Neural progenitor cell (in vitro differentiated cells): ENCODE data around the gene ABCA3. TPM values are rescaled to one million over a fixed set of nuclear protein-coding genes. Genes with fewer than 3 reads are reported as not detected.

ENCODE experiments used
- DNase-seq: peaks from one replicate; pipeline ENCODE4 v3.0.0-alpha.2; 2016; ENCODE audit warnings: low spot score
- H2AFZ ChIP-seq: fragments of 200-600 bp; sonication (generic); replicated peaks from 2 replicates; pipeline ENCODE4 v1.6.1; 2016; ENCODE audit warnings: antibody characterized with exemption
- H3F3A ChIP-seq: fragments of 200-600 bp; sonication (generic); 2 replicates; pipeline ENCODE4 v1.6.1; 2016; ENCODE audit warnings: antibody characterized with exemption, low read depth
- H3K27ac ChIP-seq: fragments of 200-600 bp; sonication (generic); 2 replicates; pipeline ENCODE4 v1.5.1; 2016; ENCODE audit warnings: mild to moderate bottlenecking
- H3K27me3 ChIP-seq: fragments of 200-600 bp; sonication (generic); 2 replicates; pipeline ENCODE4 v1.6.1; 2016; ENCODE audit warnings: mild to moderate bottlenecking, moderate library complexity
- H3K36me3 ChIP-seq: fragments of 200-600 bp; sonication (generic); 2 replicates; pipeline ENCODE4 v1.5.1; 2016
- H3K4me1 ChIP-seq: fragments of 200-600 bp; sonication (generic); 2 replicates; pipeline ENCODE4 v1.6.1; 2016; ENCODE audit warnings: mixed run types
- H3K4me2 ChIP-seq: fragments of 200-600 bp; sonication (generic); 2 replicates; pipeline ENCODE4 v1.6.1; 2016
- H3K4me3 ChIP-seq: fragments of 200-600 bp; sonication (generic); 2 replicates; pipeline ENCODE4 v1.5.1; 2016
- H3K79me2 ChIP-seq: fragments of 200-600 bp; sonication (generic); 2 replicates; pipeline ENCODE4 v1.6.1; 2016; ENCODE audit warnings: low read depth
- H3K9ac ChIP-seq: fragments of 200-600 bp; sonication (generic); 2 replicates; pipeline ENCODE4 v1.6.1; 2016
- H3K9me3 ChIP-seq: fragments of 200-600 bp; sonication (generic); 2 replicates; pipeline ENCODE4 v1.5.1; 2016; ENCODE audit warnings: low read depth
- H4K20me1 ChIP-seq: fragments of 200-600 bp; sonication (generic); 2 replicates; pipeline ENCODE4 v1.6.1; 2016; ENCODE audit warnings: low read depth
- H3K27ac Mint-ChIP-seq: 3 replicates; pipeline ENCODE4 v1.8.0; 2021; ENCODE audit warnings: mixed read lengths
- H3K27me3 Mint-ChIP-seq: 2 replicates; pipeline ENCODE4 v1.8.0; 2022; ENCODE audit warnings: low read depth, mild to moderate bottlenecking, inconsistent platforms, moderate library complexity, mixed read lengths; ENCODE audit not compliant: insufficient read depth
- H3K36me3 Mint-ChIP-seq: 3 replicates; pipeline ENCODE4 v1.8.0; 2021; ENCODE audit warnings: mixed read lengths
- H3K4me1 Mint-ChIP-seq: 3 replicates; pipeline ENCODE4 v1.8.0; 2021; ENCODE audit warnings: mixed read lengths
- H3K4me3 Mint-ChIP-seq: 3 replicates; pipeline ENCODE4 v1.8.0; 2021; ENCODE audit warnings: mild to moderate bottlenecking, moderate library complexity, mixed read lengths
- H3K9me3 Mint-ChIP-seq: 3 replicates; pipeline ENCODE4 v1.8.0; 2020; ENCODE audit warnings: mixed read lengths
- CTCF ChIP-seq: fragments of 200-600 bp; sonication (generic); IDR thresholded peaks from 2 replicates; pipeline ENCODE4 v1.5.1; 2017; ENCODE audit warnings: antibody characterized with exemption, mild to moderate bottlenecking
- EZH2 ChIP-seq: fragments of 200-600 bp; sonication (generic); IDR thresholded peaks from 2 replicates; pipeline ENCODE4 v1.6.1; 2017; ENCODE audit warnings: antibody characterized with exemption, mild to moderate bottlenecking, moderate library complexity
- EZH2phosphoT487 ChIP-seq: fragments of 200-600 bp; sonication (generic); IDR thresholded peaks from 2 replicates; pipeline ENCODE4 v1.6.1; 2017; ENCODE audit warnings: antibody characterized with exemption
- total RNA-seq: library from RNA; depleted of rRNA; stranded (reverse); fragments of >200 nt; gene quantifications from 2 replicates; pipeline ENCODE4 v1.2.3, GENCODE V29; 2015; ENCODE audit warnings: low replicate concordance

The ABCA3 gene
- total RNA-seq, 1 donor from 2014 or later, result 9.7 TPM

DNA sequence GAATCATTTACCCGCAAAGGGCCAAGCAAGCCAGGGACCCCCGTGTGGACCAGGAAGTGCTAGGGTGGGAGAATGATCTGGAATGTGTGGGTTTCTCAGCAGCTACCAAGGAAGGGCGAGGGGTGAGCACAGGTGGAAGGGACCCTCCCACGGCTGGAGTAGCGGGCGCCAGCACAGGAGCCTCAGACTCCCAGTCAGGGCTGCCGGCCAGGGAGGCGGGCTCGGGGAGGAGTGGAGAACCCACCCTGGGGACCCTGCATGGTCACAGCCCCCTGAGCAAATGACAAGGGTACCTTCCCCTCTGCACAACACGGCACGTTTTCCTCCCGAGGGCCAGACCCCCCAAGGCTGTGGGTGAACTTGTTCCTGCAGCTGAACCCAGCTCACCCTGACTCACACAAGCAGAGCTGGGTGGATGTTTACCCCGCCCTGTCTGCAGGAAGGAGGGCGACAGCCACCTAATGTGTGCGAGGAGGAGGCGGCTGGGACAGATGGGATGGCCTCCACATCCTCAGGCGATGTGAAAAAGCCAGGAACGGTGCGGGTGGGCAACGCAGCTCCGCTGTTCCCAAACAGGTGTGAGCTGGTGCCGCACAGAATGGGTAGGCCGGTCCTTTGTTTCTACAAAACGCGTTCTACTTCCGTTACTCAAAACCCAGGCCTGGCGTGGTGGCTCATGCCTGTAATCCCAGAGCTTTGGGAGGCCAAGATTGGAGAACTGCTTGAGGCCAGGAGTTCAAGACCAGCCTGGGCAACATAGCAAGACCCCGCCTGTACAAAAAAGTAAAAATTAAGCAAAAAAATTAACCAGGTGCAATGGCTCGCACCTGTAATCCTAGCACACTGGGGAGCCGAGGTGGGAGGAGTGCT lies 95.4 kb downstream of the ABCA3 start:
- peaks cover 2% of the 10 kb centered on the region for H3K4me1 Mint-ChIP-seq
- no peaks in the 10 kb centered on the region for H3K9me3 Mint-ChIP-seq
- H3K9ac ChIP-seq, result no peak overlapping the region
- no peak overlapping the region for H2AFZ ChIP-seq
- H3K27ac ChIP-seq, result no peak overlapping the region
- TF ChIP-seq EZH2 (no peak), EZH2phosphoT487 (no peak), CTCF (no peak)
- H3F3A ChIP-seq, result no peaks in the 10 kb centered on the region
- H3K27ac Mint-ChIP-seq, result no peak overlapping the region
- peaks cover 3% of the 10 kb centered on the region for H3K4me1 ChIP-seq
- H3K36me3 ChIP-seq, result no peaks in the 10 kb centered on the region
- H3K4me3 ChIP-seq, result no peak overlapping the region
- H3K4me3 Mint-ChIP-seq, result no peak overlapping the region
- H3K79me2 ChIP-seq, result peaks cover 32% of the 10 kb centered on the region
- peaks cover 8% of the 10 kb centered on the region for H3K36me3 Mint-ChIP-seq
- peaks cover 6% of the 10 kb centered on the region for H3K27me3 Mint-ChIP-seq
- no peaks in the 10 kb centered on the region for H3K9me3 ChIP-seq
- peaks cover 3% of the 10 kb centered on the region for H4K20me1 ChIP-seq
- DNase-seq, result no peak
- H3K27me3 ChIP-seq, result no peaks in the 10 kb centered on the region
- no peak overlapping the region for H3K4me2 ChIP-seq

- H3K4me3 Mint-ChIP-seq, result no peak overlapping the region
- Histone ChIP-seq H3F3A (peaks cover 7% of the 10 kb centered on the region), H3K27me3 (no peaks in the 10 kb centered on the region), H3K4me2 (no peak overlapping the region), H2AFZ (no peak overlapping the region), H3K9me3 (no peaks in the 10 kb centered on the region), H3K4me1 (no peaks in the 10 kb centered on the region), H3K9ac (no peak overlapping the region), H3K79me2 (peaks cover 24% of the 10 kb centered on the region), H3K4me3 (no peak overlapping the region), H3K27ac (no peak overlapping the region), H4K20me1 (peaks cover 10% of the 10 kb centered on the region), H3K36me3 (no peaks in the 10 kb centered on the region)
- H3K9me3 Mint-ChIP-seq, result no peaks in the 10 kb centered on the region
- H3K4me1 Mint-ChIP-seq, result no peaks in the 10 kb centered on the region
- TF ChIP-seq EZH2 (no peak), CTCF (peak; percentile 12), EZH2phosphoT487 (no peak)
- H3K36me3 Mint-ChIP-seq, result peaks cover 9% of the 10 kb centered on the region
- no peak overlapping the region for H3K27ac Mint-ChIP-seq
- peak; percentile 22 for DNase-seq
- H3K27me3 Mint-ChIP-seq, result peaks cover 6% of the 10 kb centered on the region
These were observed 96.2 kb downstream of the ABCA3 start for GRCh38 chr16:2244301-2244700.

GRCh38 chr16:2243781-2244180 lies 96.7 kb downstream of the ABCA3 start:
- Histone ChIP-seq H3K36me3 (no peaks in the 10 kb centered on the region), H3K9ac (no peak overlapping the region), H3K4me2 (no peak overlapping the region), H3K79me2 (peaks cover 19% of the 10 kb centered on the region), H3K4me1 (peaks cover 2% of the 10 kb centered on the region), H4K20me1 (peaks cover 15% of the 10 kb centered on the region), H2AFZ (no peak overlapping the region), H3K27me3 (no peaks in the 10 kb centered on the region), H3F3A (peaks cover 12% of the 10 kb centered on the region), H3K4me3 (no peak overlapping the region), H3K9me3 (no peaks in the 10 kb centered on the region), H3K27ac (no peak overlapping the region)
- H3K36me3 Mint-ChIP-seq, result peaks cover 9% of the 10 kb centered on the region
- no peaks in the 10 kb centered on the region for H3K9me3 Mint-ChIP-seq
- H3K4me1 Mint-ChIP-seq, result no peaks in the 10 kb centered on the region
- TF ChIP-seq EZH2phosphoT487 (no peak), EZH2 (no peak), CTCF (no peak)
- DNase-seq, result no peak
- H3K4me3 Mint-ChIP-seq, result no peak overlapping the region
- peaks cover 6% of the 10 kb centered on the region for H3K27me3 Mint-ChIP-seq
- H3K27ac Mint-ChIP-seq, result no peak overlapping the region
